ENCODE data around the gene UQCC2. TPM values are rescaled to one million over a fixed set of nuclear protein-coding genes. Genes with fewer than 3 reads are reported as not detected.

The UQCC2 gene
- total RNA-seq, 1 donor from 2014 or later: 39.6 TPM

GRCh38 chr6:33742092-33742491, 30.6 kb upstream of the UQCC2 start:
- Histone ChIP-seq H3K27ac (no peak overlapping the region), H3K4me3 (no peak overlapping the region), H3K9me3 (no peaks in the 10 kb centered on the region), H3K36me3 (no peaks in the 10 kb centered on the region), H3K4me1 (peaks cover 11% of the 10 kb centered on the region), H3K27me3 (ENCODE audit: low read depth) (peaks cover 5% of the 10 kb centered on the region)
- ATAC-seq: no peak
- no peak for DNase-seq
- intact Hi-C loops (cut with DNase I): no loop called here
- TF ChIP-seq CTCF (IDR thresholded peaks at IDR 0.05): no peak

GRCh38 chr6:33740794-33741193, 29.3 kb upstream of the UQCC2 start:
- Histone ChIP-seq H3K27me3 (ENCODE audit: low read depth) (peaks cover 5% of the 10 kb centered on the region), H3K4me3 (no peak overlapping the region), H3K27ac (no peak overlapping the region), H3K36me3 (no peaks in the 10 kb centered on the region), H3K4me1 (peaks cover 11% of the 10 kb centered on the region), H3K9me3 (no peaks in the 10 kb centered on the region)
- no peak for TF ChIP-seq CTCF (IDR thresholded peaks at IDR 0.05)
- ATAC-seq: no peak
- no peak for DNase-seq
- intact Hi-C loops (cut with DNase I): no loop called here

GRCh38 chr6:33740204-33740608, 28.7 kb upstream of the UQCC2 start:
- no peaks in the 10 kb centered on the region for H3K36me3 ChIP-seq
- no peak overlapping the region for H3K27ac ChIP-seq
- TF ChIP-seq CTCF (IDR thresholded peaks at IDR 0.05): no peak
- H3K9me3 ChIP-seq: no peaks in the 10 kb centered on the region
- no peak overlapping the region for H3K4me3 ChIP-seq
- peaks cover 5% of the 10 kb centered on the region for H3K27me3 ChIP-seq (ENCODE audit: low read depth)
- peaks cover 11% of the 10 kb centered on the region for H3K4me1 ChIP-seq
- DNase-seq: no peak
- no peak for ATAC-seq
- intact Hi-C loops (cut with DNase I): no loop called here

GRCh38 chr6:33739571-33739970, 28.1 kb upstream of the UQCC2 start:
- ATAC-seq (no peak), DNase-seq (no peak)
- TF ChIP-seq CTCF (IDR thresholded peaks at IDR 0.05): no peak
- Histone ChIP-seq H3K27me3 (ENCODE audit: low read depth) (peaks cover 5% of the 10 kb centered on the region), H3K27ac (no peak overlapping the region), H3K9me3 (no peaks in the 10 kb centered on the region), H3K4me1 (peaks cover 8% of the 10 kb centered on the region), H3K4me3 (no peak overlapping the region), H3K36me3 (no peaks in the 10 kb centered on the region)
- intact Hi-C loops (cut with DNase I): no loop called here

GRCh38 chr6:33738879-33739278, 27.4 kb upstream of the UQCC2 start:
- Histone ChIP-seq H3K9me3 (no peaks in the 10 kb centered on the region), H3K27ac (no peak overlapping the region), H3K27me3 (ENCODE audit: low read depth) (peaks cover 1% of the 10 kb centered on the region), H3K4me1 (peaks cover 1% of the 10 kb centered on the region), H3K36me3 (no peaks in the 10 kb centered on the region), H3K4me3 (no peak overlapping the region)
- DNase-seq (no peak), ATAC-seq (no peak)
- no peak for TF ChIP-seq CTCF (IDR thresholded peaks at IDR 0.05)
- intact Hi-C loops (cut with DNase I): no loop called here

GRCh38 chr6:33738153-33738552, 26.7 kb upstream of the UQCC2 start:
- DNase-seq: no peak
- Histone ChIP-seq H3K36me3 (peaks cover 3% of the 10 kb centered on the region), H3K4me1 (no peaks in the 10 kb centered on the region), H3K4me3 (no peak overlapping the region), H3K27ac (no peak overlapping the region), H3K9me3 (no peaks in the 10 kb centered on the region), H3K27me3 (ENCODE audit: low read depth) (no peaks in the 10 kb centered on the region)
- intact Hi-C loops (cut with DNase I): no loop called here
- no peak for TF ChIP-seq CTCF (IDR thresholded peaks at IDR 0.05)
- no peak for ATAC-seq

Data from lower lobe of right lung (tissue), 2 donors.